ENCODE data around the gene DIPK1C. TPM values are rescaled to one million over a fixed set of nuclear protein-coding genes. Genes with fewer than 3 reads are reported as not detected.

DIPK1C gene
- total and polyA plus RNA-seq, 2 experiments from 2014 or later, result not detected

- no peaks in the 10 kb centered on the region for H3K36me3 ChIP-seq (ENCODE audit: low read depth)
- H3K9me2 ChIP-seq (ENCODE audit: insufficient read depth), result no peaks in the 10 kb centered on the region
- H3K27me3 ChIP-seq (replicated peaks; ENCODE audit: insufficient read depth), result peaks cover 36% of the 10 kb centered on the region
- H3K4me1 ChIP-seq (ENCODE audit: insufficient read depth), result no peaks in the 10 kb centered on the region
- no peaks in the 10 kb centered on the region for H3K9me3 ChIP-seq (ENCODE audit: low read depth)
- no peak overlapping the region for H2AFZ ChIP-seq
- H4K20me1 ChIP-seq (ENCODE audit: insufficient read depth), result no peaks in the 10 kb centered on the region
- WGBS, 2 experiments (ENCODE audit: low coverage in 1 of 2, low lambda C conversion rate in 2 of 2, missing lambda C conversion rate in 2 of 2), result 72 to 82% methylated on average over 7 of the region's 7 CpGs
- no peak overlapping the region for H3K4me2 ChIP-seq (ENCODE audit: unreplicated experiment)
- H3K79me2 ChIP-seq (ENCODE audit: insufficient read depth), result no peaks in the 10 kb centered on the region
- no peak for DNase-seq
- H3K27ac ChIP-seq, result no peak overlapping the region
- in situ Hi-C loops (cut with MboI), result no loop called here
- H3F3A ChIP-seq (ENCODE audit: insufficient read depth), result no peaks in the 10 kb centered on the region
- TF ChIP-seq EZH2phosphoT487 (IDR thresholded peaks at IDR 0.05; ENCODE audit: insufficient read depth, low read depth), result no peak
- no peak for TF ChIP-seq EZH2 (IDR thresholded peaks at IDR 0.05; ENCODE audit: insufficient read depth, poor library complexity, severe bottlenecking)
- H3K4me3 ChIP-seq, result no peak overlapping the region
- no peak overlapping the region for H3K9ac ChIP-seq
Measured at GRCh38 chr18:74395006-74395405, 62.1 kb downstream of the DIPK1C start.

- H3K9me3 ChIP-seq (ENCODE audit: low read depth), result no peaks in the 10 kb centered on the region
- H3K4me3 ChIP-seq, result no peak overlapping the region
- H3K9ac ChIP-seq, result no peak overlapping the region
- H3K27me3 ChIP-seq (replicated peaks; ENCODE audit: insufficient read depth), result peaks cover 25% of the 10 kb centered on the region
- H3K4me2 ChIP-seq (ENCODE audit: unreplicated experiment), result no peak overlapping the region
- H3F3A ChIP-seq (ENCODE audit: insufficient read depth), result no peaks in the 10 kb centered on the region
- no peak for DNase-seq
- no peak for TF ChIP-seq EZH2 (IDR thresholded peaks at IDR 0.05; ENCODE audit: insufficient read depth, poor library complexity, severe bottlenecking)
- no peak for TF ChIP-seq EZH2phosphoT487 (IDR thresholded peaks at IDR 0.05; ENCODE audit: insufficient read depth, low read depth)
- H2AFZ ChIP-seq, result no peak overlapping the region
- no peaks in the 10 kb centered on the region for H4K20me1 ChIP-seq (ENCODE audit: insufficient read depth)
- H3K4me1 ChIP-seq (ENCODE audit: insufficient read depth), result no peaks in the 10 kb centered on the region
- no peaks in the 10 kb centered on the region for H3K9me2 ChIP-seq (ENCODE audit: insufficient read depth)
- in situ Hi-C loops (cut with MboI), result no loop called here
- H3K27ac ChIP-seq, result no peak overlapping the region
- 22 to 39% methylated on average over 4 of the region's 4 CpGs for WGBS, 2 experiments (ENCODE audit: low coverage in 1 of 2, low lambda C conversion rate in 2 of 2, missing lambda C conversion rate in 2 of 2)
- no peaks in the 10 kb centered on the region for H3K79me2 ChIP-seq (ENCODE audit: insufficient read depth)
- no peaks in the 10 kb centered on the region for H3K36me3 ChIP-seq (ENCODE audit: low read depth)
Measured at GRCh38 chr18:74392323-74392722, 64.8 kb downstream of the DIPK1C start.

- H3K4me3 ChIP-seq, result no peak overlapping the region
- in situ Hi-C loops (cut with MboI), result no loop called here
- no peaks in the 10 kb centered on the region for H3K9me2 ChIP-seq (ENCODE audit: insufficient read depth)
- no peak overlapping the region for H3K9ac ChIP-seq
- no peaks in the 10 kb centered on the region for H4K20me1 ChIP-seq (ENCODE audit: insufficient read depth)
- H2AFZ ChIP-seq, result no peak overlapping the region
- no peaks in the 10 kb centered on the region for H3K4me1 ChIP-seq (ENCODE audit: insufficient read depth)
- no peaks in the 10 kb centered on the region for H3K79me2 ChIP-seq (ENCODE audit: insufficient read depth)
- no peaks in the 10 kb centered on the region for H3F3A ChIP-seq (ENCODE audit: insufficient read depth)
- no peak overlapping the region for H3K27ac ChIP-seq
- no peak for TF ChIP-seq EZH2phosphoT487 (IDR thresholded peaks at IDR 0.05; ENCODE audit: insufficient read depth, low read depth)
- no peak for TF ChIP-seq EZH2 (IDR thresholded peaks at IDR 0.05; ENCODE audit: insufficient read depth, poor library complexity, severe bottlenecking)
- H3K27me3 ChIP-seq (replicated peaks; ENCODE audit: insufficient read depth), result peaks cover 25% of the 10 kb centered on the region
- WGBS, 2 experiments (ENCODE audit: low coverage in 1 of 2, low lambda C conversion rate in 2 of 2, missing lambda C conversion rate in 2 of 2), result 63 to 65% methylated on average over 3 of the region's 3 CpGs
- no peaks in the 10 kb centered on the region for H3K9me3 ChIP-seq (ENCODE audit: low read depth)
- H3K4me2 ChIP-seq (ENCODE audit: unreplicated experiment), result no peak overlapping the region
- DNase-seq, result no peak
- H3K36me3 ChIP-seq (ENCODE audit: low read depth), result no peaks in the 10 kb centered on the region
Measured at GRCh38 chr18:74390900-74391299, 66.2 kb downstream of the DIPK1C start.

- no peak overlapping the region for H2AFZ ChIP-seq
- no peaks in the 10 kb centered on the region for H4K20me1 ChIP-seq (ENCODE audit: insufficient read depth)
- 82 to 84% methylated on average over 20 of the region's 20 CpGs for WGBS, 2 experiments (ENCODE audit: low coverage in 1 of 2, low lambda C conversion rate in 2 of 2, missing lambda C conversion rate in 2 of 2)
- no peak overlapping the region for H3K27ac ChIP-seq
- peaks cover 25% of the 10 kb centered on the region for H3K27me3 ChIP-seq (replicated peaks; ENCODE audit: insufficient read depth)
- no peaks in the 10 kb centered on the region for H3F3A ChIP-seq (ENCODE audit: insufficient read depth)
- H3K9me2 ChIP-seq (ENCODE audit: insufficient read depth), result no peaks in the 10 kb centered on the region
- no peak overlapping the region for H3K4me3 ChIP-seq
- no peaks in the 10 kb centered on the region for H3K79me2 ChIP-seq (ENCODE audit: insufficient read depth)
- no peaks in the 10 kb centered on the region for H3K9me3 ChIP-seq (ENCODE audit: low read depth)
- H3K4me1 ChIP-seq (ENCODE audit: insufficient read depth), result no peaks in the 10 kb centered on the region
- TF ChIP-seq EZH2 (IDR thresholded peaks at IDR 0.05; ENCODE audit: insufficient read depth, poor library complexity, severe bottlenecking) (no peak), EZH2phosphoT487 (IDR thresholded peaks at IDR 0.05; ENCODE audit: insufficient read depth, low read depth) (no peak)
- in situ Hi-C loops (cut with MboI), result no loop called here
- no peak overlapping the region for H3K9ac ChIP-seq
- no peak for DNase-seq
- no peak overlapping the region for H3K4me2 ChIP-seq (ENCODE audit: unreplicated experiment)
- H3K36me3 ChIP-seq (ENCODE audit: low read depth), result no peaks in the 10 kb centered on the region
Measured at GRCh38 chr18:74389991-74390390, 67.1 kb downstream of the DIPK1C start.
